ENCODE results near the gene ATP8B1.

DNA sequence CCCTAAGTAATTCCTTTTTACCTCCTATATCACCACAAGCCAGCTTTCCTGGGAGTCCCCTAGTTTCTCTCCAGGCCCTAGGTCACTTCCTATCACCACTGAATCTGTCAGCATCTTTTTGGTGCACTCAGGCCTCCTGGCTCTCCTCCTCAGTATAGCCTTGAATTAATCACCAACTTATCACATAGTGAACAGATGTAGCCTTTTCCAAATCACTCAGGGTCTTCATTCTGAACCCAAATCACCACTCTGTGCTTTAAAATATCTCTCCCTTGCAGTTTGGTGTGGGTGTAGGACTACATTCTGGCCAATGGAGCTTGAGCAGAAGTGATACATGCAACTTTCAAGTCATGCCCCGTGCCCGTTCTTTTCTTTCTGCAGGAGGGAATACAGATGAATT, 29.6 kb upstream of the ATP8B1 start:
- TF ChIP-seq POLR2AphosphoS5 (IDR thresholded peaks at IDR 0.05) = no peak
- TF ChIP-seq, protein P1, sequence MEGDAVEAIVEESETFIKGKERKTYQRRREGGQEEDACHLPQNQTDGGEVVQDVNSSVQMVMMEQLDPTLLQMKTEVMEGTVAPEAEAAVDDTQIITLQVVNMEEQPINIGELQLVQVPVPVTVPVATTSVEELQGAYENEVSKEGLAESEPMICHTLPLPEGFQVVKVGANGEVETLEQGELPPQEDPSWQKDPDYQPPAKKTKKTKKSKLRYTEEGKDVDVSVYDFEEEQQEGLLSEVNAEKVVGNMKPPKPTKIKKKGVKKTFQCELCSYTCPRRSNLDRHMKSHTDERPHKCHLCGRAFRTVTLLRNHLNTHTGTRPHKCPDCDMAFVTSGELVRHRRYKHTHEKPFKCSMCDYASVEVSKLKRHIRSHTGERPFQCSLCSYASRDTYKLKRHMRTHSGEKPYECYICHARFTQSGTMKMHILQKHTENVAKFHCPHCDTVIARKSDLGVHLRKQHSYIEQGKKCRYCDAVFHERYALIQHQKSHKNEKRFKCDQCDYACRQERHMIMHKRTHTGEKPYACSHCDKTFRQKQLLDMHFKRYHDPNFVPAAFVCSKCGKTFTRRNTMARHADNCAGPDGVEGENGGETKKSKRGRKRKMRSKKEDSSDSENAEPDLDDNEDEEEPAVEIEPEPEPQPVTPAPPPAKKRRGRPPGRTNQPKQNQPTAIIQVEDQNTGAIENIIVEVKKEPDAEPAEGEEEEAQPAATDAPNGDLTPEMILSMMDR (IDR thresholded peaks at IDR 0.05 in 8 of 11, conservative IDR thresholded peaks at IDR 0.05 in 3 of 11) = no peak

All from spleen (tissue), 7 donors.